OCI-M2 (cell line): Measurements from ENCODE around the gene HOXA4.

Source experiments
- DNase-seq: peaks from one replicate; lab custom pipeline; 2025; ENCODE audit not compliant: unreplicated experiment; lab: John Stamatoyannopoulos, UW

The HOXA4 gene

GRCh38 chr7:27106901-27107240, 23.7 kb downstream of the HOXA4 start:
- no peak for DNase-seq

GRCh38 chr7:27106181-27106900, 24.2 kb downstream of the HOXA4 start:
- no peak for DNase-seq

GRCh38 chr7:27105301-27106031, 25.1 kb downstream of the HOXA4 start:
- no peak for DNase-seq

GRCh38 chr7:27104341-27105058, 26.1 kb downstream of the HOXA4 start:
- DNase-seq = no peak

GRCh38 chr7:27103489-27104226, 26.9 kb downstream of the HOXA4 start:
- DNase-seq = no peak

GRCh38 chr7:27102581-27103442, 27.7 kb downstream of the HOXA4 start, which contains the start of gene HOXA2:
TSS of gene HOXA2 (minus strand) at chr7:27102683. CDS start at chr7:27102500, 183 bp downstream.
- DNase-seq = no peak

- DNase-seq = no peak
These were observed 28.5 kb downstream of the HOXA4 start for GRCh38 chr7:27101957-27102580.

GRCh38 chr7:27101171-27101956, 29.2 kb downstream of the HOXA4 start:
- DNase-seq = no peak

- no peak for DNase-seq
These were observed 29.8 kb downstream of the HOXA4 start for GRCh38 chr7:27100694-27101170.

- DNase-seq = no peak
These were observed 30.8 kb downstream of the HOXA4 start for GRCh38 chr7:27099453-27100370.

- no peak for DNase-seq
These were observed 31.7 kb downstream of the HOXA4 start for GRCh38 chr7:27098578-27099451.

- DNase-seq = no peak
These were observed 32.6 kb downstream of the HOXA4 start for GRCh38 chr7:27097686-27098577.

GRCh38 chr7:27096768-27097514, 33.6 kb downstream of the HOXA4 start:
- peak; percentile 7 for DNase-seq

GRCh38 chr7:27095897-27096767, 34.4 kb downstream of the HOXA4 start, which contains the start of gene HOXA1:
TSS of gene HOXA1 (minus strand) at chr7:27096000. CDS start at chr7:27095912, 88 bp downstream.
- peak; percentile 21 for DNase-seq
